IPS-18a (cell line): ENCODE results near the gene TMEM184B.

Source experiments
- H3K27ac ChIP-seq: one replicate; pipeline ENCODE4 v1.5.1; 2013; ENCODE audit warnings: low read length
- H3K27me3 ChIP-seq: one replicate; pipeline ENCODE4 v1.6.1; 2013; ENCODE audit warnings: mild to moderate bottlenecking, low read length; ENCODE audit not compliant: control insufficient read depth, insufficient read depth
- H3K36me3 ChIP-seq: one replicate; pipeline ENCODE4 v1.6.1; 2013; ENCODE audit warnings: low read depth, low read length; ENCODE audit not compliant: control insufficient read depth
- H3K4me1 ChIP-seq: one replicate; pipeline ENCODE4 v1.6.1; 2013; ENCODE audit warnings: low read depth, low read length; ENCODE audit not compliant: control insufficient read depth
- H3K4me3 ChIP-seq: one replicate; pipeline ENCODE4 v1.5.1; 2013; ENCODE audit warnings: low read length
- H3K9ac ChIP-seq: one replicate; pipeline ENCODE4 v1.6.1; 2013; ENCODE audit warnings: mild to moderate bottlenecking, low read length, moderate library complexity
- H3K9me3 ChIP-seq: one replicate; pipeline ENCODE4 v1.6.1; 2013; ENCODE audit warnings: low read depth, low read length; ENCODE audit not compliant: control insufficient read depth

Gene TMEM184B

DNA sequence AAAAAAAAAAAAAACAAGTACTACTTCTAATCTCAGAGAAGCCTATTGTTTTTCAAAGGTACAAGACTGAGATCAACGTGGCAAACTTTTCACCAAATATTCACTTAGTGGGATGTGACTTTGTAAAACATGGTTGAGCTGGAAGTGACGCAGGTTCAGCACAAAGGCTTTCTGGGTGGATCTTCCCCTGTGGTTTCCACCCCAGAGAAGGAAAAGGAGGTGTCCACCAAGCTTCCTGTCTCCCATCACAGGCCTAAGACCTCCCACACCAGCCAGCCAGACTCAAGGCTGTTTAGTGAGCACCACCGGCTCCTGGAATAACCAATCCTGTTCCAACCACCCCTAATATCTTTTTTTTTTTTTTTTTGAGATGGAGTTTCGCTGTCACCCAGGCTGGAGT is 5.7 kb downstream of the TMEM184B start:
- H3K36me3 ChIP-seq, result no peaks in the 10 kb centered on the region
- peaks cover 10% of the 10 kb centered on the region for H3K4me1 ChIP-seq
- no peaks in the 10 kb centered on the region for H3K9me3 ChIP-seq
- no peak overlapping the region for H3K27ac ChIP-seq
- H3K27me3 ChIP-seq, result no peaks in the 10 kb centered on the region
- no peak overlapping the region for H3K4me3 ChIP-seq
- no peak overlapping the region for H3K9ac ChIP-seq

DNA sequence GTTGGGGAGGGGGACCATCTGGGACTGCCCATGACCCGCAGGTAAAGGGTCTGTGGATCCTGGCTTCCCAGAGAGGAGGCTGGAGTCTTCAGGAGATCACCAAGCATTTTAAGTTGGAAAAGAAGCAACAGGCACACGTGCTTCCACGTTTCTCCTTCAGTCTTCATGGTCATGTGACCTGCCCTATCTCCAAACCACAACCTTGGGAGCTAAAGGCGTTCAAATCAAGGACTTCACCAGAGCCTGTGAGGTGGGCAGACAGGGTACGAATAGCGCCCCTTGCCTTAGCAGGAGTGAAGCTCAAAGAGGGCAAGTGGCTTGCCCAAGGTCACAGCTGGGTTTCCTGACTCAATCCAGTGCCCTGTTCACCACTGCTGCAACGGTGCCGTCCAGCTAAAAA is 6.7 kb downstream of the TMEM184B start:
- Histone ChIP-seq H3K27me3 (no peaks in the 10 kb centered on the region), H3K9me3 (no peaks in the 10 kb centered on the region), H3K9ac (no peak overlapping the region), H3K27ac (no peak overlapping the region), H3K4me1 (peaks cover 2% of the 10 kb centered on the region), H3K4me3 (no peak overlapping the region), H3K36me3 (no peaks in the 10 kb centered on the region)

DNA sequence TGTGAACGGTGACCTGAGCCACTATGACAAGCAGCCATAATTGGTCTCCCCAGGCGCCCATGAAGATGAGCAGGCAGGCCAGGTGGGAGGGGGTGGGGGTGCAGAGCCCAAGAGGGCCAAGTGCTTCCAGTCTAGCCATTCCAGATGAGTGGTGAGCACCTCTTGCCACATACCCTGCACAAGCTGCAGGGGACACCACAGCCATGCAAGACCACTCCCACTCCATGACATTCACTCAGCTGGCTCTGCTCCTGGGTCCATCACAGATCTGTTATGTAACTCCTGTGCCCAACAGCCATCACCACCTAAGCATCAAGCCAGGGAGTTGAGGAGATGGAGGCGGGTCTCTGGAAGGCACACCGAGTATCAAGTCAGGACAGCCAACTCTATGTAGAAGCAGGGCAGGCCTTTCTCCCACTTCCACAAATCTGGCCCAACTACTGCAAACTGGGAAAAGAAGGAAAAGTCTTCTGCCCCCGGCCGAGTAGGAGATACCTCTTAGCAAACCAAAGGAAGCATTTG is 8.4 kb downstream of the TMEM184B start:
- Histone ChIP-seq H3K27ac (no peak overlapping the region), H3K36me3 (no peaks in the 10 kb centered on the region), H3K27me3 (no peaks in the 10 kb centered on the region), H3K9me3 (no peaks in the 10 kb centered on the region), H3K4me1 (no peaks in the 10 kb centered on the region), H3K4me3 (no peak overlapping the region), H3K9ac (no peak overlapping the region)

DNA sequence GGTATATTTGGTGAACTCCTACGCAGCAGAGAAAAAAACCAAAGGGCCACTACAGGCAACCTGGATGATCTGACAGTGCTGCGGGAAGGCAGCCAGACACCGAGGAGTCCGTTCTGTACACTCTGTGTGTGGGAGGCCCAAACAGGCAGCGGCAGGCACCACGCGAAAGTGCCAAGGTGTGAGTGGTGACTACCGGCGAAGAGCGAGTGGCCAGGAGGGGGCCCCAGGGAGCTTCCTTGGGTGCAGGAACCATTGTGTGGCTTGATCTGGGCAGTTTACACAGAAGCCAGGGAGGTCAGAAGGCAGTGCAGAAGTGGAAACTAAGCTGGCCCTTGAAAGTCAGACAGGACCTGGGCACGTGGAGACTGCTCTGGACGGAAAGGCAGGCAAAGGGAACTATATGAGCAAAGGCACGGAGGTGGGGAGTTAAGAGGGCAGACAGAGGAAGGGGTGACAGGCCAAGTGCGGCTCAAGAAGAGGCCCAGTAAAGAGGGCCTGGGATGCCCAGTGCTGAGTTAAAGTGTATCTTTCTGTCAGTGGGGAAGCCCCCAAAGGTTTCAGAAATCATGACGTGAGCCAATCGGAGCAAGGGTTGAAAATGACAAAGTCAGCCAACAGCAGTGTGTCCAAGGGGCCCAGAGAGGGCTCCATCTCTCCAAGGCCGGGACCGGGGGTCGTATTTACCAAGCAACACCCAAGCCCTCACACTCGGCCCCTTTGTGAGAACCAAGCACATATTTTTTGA is 10.6 kb downstream of the TMEM184B start:
- no peaks in the 10 kb centered on the region for H3K36me3 ChIP-seq
- no peak overlapping the region for H3K27ac ChIP-seq
- H3K9ac ChIP-seq, result no peak overlapping the region
- peaks cover 5% of the 10 kb centered on the region for H3K4me1 ChIP-seq
- H3K9me3 ChIP-seq, result no peaks in the 10 kb centered on the region
- no peaks in the 10 kb centered on the region for H3K27me3 ChIP-seq
- H3K4me3 ChIP-seq, result no peak overlapping the region

DNA sequence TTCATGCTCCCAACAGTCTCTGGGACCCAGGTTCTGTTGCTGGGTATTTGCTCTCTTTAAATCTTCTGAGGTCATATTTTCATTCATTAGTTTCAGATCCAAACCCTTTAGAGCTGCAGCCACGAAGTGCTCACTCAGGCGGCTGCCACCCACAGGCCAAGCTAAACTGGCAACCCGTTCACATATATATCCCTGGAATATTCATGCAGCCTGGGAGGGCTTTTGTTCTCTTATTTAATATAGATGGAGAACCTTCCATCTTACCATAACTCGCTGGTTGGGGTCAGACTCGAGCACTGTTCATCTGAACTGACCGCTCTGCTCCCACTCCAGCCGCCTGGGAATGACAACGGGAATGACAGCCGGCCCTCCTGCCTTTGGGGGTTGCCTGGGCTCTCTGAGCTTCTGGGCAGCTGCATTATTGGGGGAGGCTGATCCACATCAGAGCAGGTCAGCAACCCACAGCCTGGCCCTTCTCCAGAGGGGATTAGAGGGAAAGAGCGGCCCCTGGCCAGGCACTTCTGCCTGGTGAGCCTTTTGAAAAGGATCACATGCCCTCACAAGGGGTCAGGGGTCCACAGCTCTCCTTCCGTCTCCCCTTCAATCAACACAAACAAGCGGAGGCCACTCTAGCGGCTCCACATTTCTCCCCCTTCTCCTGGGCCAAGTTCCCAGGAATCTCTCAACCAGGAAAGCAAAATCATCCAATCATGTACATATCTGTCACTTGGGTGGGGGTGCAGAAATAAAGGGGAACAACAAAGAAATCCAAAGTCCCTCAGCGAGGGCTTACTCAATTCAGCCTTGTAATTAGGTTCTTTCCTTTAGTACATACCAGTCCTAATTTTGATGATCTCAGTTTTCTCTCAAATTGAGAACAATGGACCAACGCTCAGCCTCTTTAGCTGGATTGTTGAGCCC is 11.8 kb downstream of the TMEM184B start:
- Histone ChIP-seq H3K27ac (no peak overlapping the region), H3K9me3 (no peaks in the 10 kb centered on the region), H3K4me3 (no peak overlapping the region), H3K4me1 (peaks cover 5% of the 10 kb centered on the region), H3K9ac (no peak overlapping the region), H3K27me3 (no peaks in the 10 kb centered on the region), H3K36me3 (no peaks in the 10 kb centered on the region)

DNA sequence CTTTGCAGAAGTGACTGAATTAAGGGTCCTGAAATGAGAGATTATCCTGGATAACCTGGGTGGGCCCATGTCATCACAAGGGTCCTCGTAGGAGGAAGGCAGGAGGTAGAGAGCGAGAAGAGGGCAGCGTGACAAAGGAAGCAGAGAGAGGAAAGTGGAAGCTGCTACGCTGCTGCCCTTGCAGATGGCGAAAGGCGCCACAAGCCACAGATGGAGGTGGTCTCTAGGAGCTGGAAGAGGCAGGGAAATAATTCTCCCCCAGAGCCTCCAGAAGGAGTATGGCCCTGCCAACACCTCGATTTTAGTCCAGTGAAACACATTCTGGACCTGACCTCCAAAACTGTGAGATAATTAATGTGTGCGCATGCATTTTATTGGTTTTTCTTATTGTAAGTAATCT is 13.4 kb downstream of the TMEM184B start:
- peaks cover 5% of the 10 kb centered on the region for H3K4me1 ChIP-seq
- no peaks in the 10 kb centered on the region for H3K27me3 ChIP-seq
- H3K36me3 ChIP-seq, result no peaks in the 10 kb centered on the region
- no peak overlapping the region for H3K4me3 ChIP-seq
- no peak overlapping the region for H3K9ac ChIP-seq
- no peaks in the 10 kb centered on the region for H3K9me3 ChIP-seq
- H3K27ac ChIP-seq, result no peak overlapping the region

DNA sequence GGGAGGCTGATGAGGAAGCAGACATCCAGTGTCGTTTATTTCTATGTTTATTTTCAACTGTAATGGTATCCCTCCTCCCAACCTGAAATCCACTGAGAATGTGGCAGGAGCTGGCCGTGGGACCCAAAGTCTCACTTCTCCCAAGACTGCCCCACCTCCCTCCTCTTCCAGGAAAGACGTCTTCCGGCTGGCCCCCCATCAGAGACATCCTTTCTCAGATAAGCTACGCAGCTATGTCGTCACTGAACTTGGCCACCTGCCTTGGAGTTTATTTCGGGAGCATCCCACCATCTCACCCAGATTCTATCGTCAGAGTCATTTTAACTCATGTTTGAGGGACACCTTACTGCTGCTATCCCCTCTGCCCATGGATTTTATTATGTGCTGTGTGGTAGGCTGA is 13.9 kb downstream of the TMEM184B start:
- no peaks in the 10 kb centered on the region for H3K36me3 ChIP-seq
- H3K27ac ChIP-seq, result no peak overlapping the region
- peaks cover 5% of the 10 kb centered on the region for H3K4me1 ChIP-seq
- H3K27me3 ChIP-seq, result no peaks in the 10 kb centered on the region
- H3K4me3 ChIP-seq, result no peak overlapping the region
- no peaks in the 10 kb centered on the region for H3K9me3 ChIP-seq
- H3K9ac ChIP-seq, result no peak overlapping the region

DNA sequence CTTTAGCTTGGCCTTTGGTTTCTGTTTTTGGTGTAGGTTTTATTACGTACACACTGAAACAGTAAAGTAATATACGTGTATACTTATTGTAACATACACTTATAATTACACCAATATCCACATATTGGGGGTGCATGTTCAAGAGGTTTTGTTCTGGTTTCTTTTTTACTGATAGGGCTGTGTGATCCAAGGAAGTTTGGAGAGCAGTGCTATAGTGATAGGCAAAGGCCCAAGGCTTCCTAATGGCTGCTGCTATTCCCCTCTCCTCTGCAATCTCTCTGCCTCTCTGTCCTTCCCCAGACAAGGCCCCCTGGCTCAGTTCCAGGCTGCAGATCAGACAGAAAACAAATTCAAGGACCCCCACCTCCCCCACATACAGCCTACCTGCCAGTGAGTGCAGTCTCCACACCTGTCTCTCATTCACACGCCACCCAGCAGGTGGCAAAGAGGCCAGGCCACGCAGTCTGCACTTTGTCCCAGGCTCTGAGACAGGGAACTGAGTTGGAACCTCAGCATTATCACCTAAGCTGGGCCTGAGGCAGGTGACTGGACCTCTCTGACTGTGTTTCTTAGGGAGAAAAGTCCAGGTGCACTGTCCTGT is 15.1 kb downstream of the TMEM184B start:
- Histone ChIP-seq H3K4me1 (peaks cover 5% of the 10 kb centered on the region), H3K27me3 (no peaks in the 10 kb centered on the region), H3K36me3 (no peaks in the 10 kb centered on the region), H3K4me3 (no peak overlapping the region), H3K9ac (no peak overlapping the region), H3K27ac (no peak overlapping the region), H3K9me3 (no peaks in the 10 kb centered on the region)

DNA sequence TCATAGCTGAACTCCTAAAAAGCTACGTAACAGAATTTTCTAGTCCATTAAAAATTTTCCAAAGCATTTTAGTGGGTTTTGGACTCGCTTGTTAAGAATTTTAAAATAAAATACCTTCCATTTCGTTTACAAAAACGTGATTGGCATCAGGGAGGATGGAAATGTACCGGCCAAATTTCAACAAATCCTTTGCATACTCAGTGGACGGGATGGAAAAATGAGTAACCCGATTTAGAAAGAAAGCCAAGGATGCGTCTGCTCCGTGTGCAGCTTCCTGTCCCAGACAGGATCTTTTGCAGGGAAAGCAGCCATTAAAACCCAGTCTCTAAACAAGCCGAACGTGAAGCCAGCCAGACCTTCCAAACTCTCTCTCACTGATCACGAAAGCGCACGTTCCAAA is 15.6 kb downstream of the TMEM184B start:
- Histone ChIP-seq H3K4me3 (no peak overlapping the region), H3K27ac (no peak overlapping the region), H3K9me3 (no peaks in the 10 kb centered on the region), H3K36me3 (no peaks in the 10 kb centered on the region), H3K4me1 (peaks cover 5% of the 10 kb centered on the region), H3K9ac (no peak overlapping the region), H3K27me3 (no peaks in the 10 kb centered on the region)

DNA sequence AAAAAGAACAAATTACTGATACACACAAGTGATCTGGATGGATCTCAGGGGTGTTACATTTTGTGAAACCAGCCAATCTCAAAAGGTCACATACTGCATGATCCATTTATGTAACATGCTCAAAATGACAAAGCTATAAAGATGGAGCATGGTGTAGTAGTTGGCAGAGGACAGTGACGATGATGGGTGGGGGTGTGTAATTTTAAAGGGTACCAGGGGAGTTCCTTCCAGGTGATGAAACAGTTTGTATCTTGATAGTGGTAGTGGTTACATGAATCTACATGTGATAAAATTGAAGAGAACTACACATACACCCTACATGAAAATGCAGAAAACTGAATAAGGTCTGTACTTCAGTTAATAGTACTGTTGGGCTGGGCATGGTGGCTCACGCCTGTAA is 17.1 kb downstream of the TMEM184B start:
- Histone ChIP-seq H3K4me3 (no peak overlapping the region), H3K4me1 (peaks cover 5% of the 10 kb centered on the region), H3K27ac (no peak overlapping the region), H3K9ac (no peak overlapping the region), H3K9me3 (no peaks in the 10 kb centered on the region), H3K27me3 (no peaks in the 10 kb centered on the region), H3K36me3 (no peaks in the 10 kb centered on the region)

DNA sequence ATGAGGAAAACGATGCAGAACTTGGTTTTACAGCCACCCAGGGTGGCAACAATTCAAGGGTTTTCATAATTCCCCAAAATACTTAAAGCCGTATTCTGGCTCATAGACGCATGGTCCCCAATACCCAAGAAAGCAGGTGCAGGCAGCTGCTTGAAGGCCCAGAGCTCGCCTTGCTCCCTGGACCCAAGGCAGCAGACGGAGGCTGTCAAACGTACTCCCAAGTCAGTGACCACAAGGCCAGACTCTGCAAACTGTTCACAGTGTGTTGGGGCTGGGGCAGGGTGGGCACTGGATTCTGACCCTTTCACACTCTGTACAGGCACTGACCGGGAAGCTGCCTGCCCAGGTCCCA is 21.5 kb downstream of the TMEM184B start:
- no peak overlapping the region for H3K27ac ChIP-seq

More for the DNA sequence above, 21.5 kb downstream of the TMEM184B start:
- Histone ChIP-seq H3K4me1 (no peaks in the 10 kb centered on the region), H3K27me3 (no peaks in the 10 kb centered on the region), H3K9me3 (no peaks in the 10 kb centered on the region), H3K36me3 (peaks cover 10% of the 10 kb centered on the region), H3K4me3 (no peak overlapping the region), H3K9ac (no peak overlapping the region)
